Effector memory CD4-positive, alpha-beta T cell (primary cell): ENCODE data around the gene TIGD3.
A peak's percentile ranks its signal among the peaks of the same experiment; 100 is the strongest.
"Not testable (repeated sequence)": the region's sequence is repeated elsewhere in the genome, so short reads cannot be mapped to it uniquely, and the experiment has no call there.

Source experiments
- DNase-seq, 3 donors: peaks; one replicate each; pipeline ENCODE4 v3.0.0-alpha.2; 2020
- H3K27ac ChIP-seq: 2 replicates; pipeline ENCODE4 v1.7.0; 2013; ENCODE audit warnings: mild to moderate bottlenecking, low read length, moderate library complexity; ENCODE audit not compliant: insufficient read depth, poor library complexity, severe bottlenecking
- H3K27me3 ChIP-seq: replicated peaks from 2 replicates; pipeline ENCODE4 v1.7.0; 2013; ENCODE audit warnings: mild to moderate bottlenecking, low read length; ENCODE audit not compliant: insufficient read depth, control insufficient read depth, poor library complexity, severe bottlenecking
- H3K36me3 ChIP-seq: 2 replicates; pipeline ENCODE4 v1.7.0; 2013; ENCODE audit warnings: mild to moderate bottlenecking, low read length, moderate library complexity; ENCODE audit not compliant: control insufficient read depth, insufficient read depth
- H3K4me1 ChIP-seq: 2 replicates; pipeline ENCODE4 v1.7.0; 2013; ENCODE audit warnings: low read length, mild to moderate bottlenecking; ENCODE audit not compliant: control insufficient read depth, insufficient read depth, poor library complexity, severe bottlenecking
- H3K4me3 ChIP-seq: 2 replicates; pipeline ENCODE4 v1.7.0; 2013; ENCODE audit warnings: low read length, low read depth, mild to moderate bottlenecking; ENCODE audit not compliant: insufficient read depth, poor library complexity, severe bottlenecking
- H3K9me3 ChIP-seq: 2 replicates; pipeline ENCODE4 v1.7.0; 2013; ENCODE audit warnings: mild to moderate bottlenecking, low read length, moderate library complexity; ENCODE audit not compliant: control insufficient read depth

TIGD3 gene

GRCh38 chr11:65327021-65327420 is 27.5 kb upstream of the TIGD3 start:
- Histone ChIP-seq H3K36me3 (no peaks in the 10 kb centered on the region), H3K27ac (no peak overlapping the region), H3K4me1 (no peaks in the 10 kb centered on the region), H3K4me3 (no peak overlapping the region), H3K27me3 (no peaks in the 10 kb centered on the region), H3K9me3 (no peaks in the 10 kb centered on the region)
- DNase-seq, result no peak

- peaks cover 2% of the 10 kb centered on the region for H3K4me1 ChIP-seq
- no peak overlapping the region for H3K4me3 ChIP-seq
- no peaks in the 10 kb centered on the region for H3K36me3 ChIP-seq
- no peaks in the 10 kb centered on the region for H3K9me3 ChIP-seq
- H3K27ac ChIP-seq, result no peak overlapping the region
- no peak for DNase-seq
- H3K27me3 ChIP-seq, result no peaks in the 10 kb centered on the region
Measured at GRCh38 chr11:65329478-65329877, 25.1 kb upstream of the TIGD3 start.

GRCh38 chr11:65329944-65330403 is 24.6 kb upstream of the TIGD3 start:
- Histone ChIP-seq H3K4me3 (no peak overlapping the region), H3K36me3 (no peaks in the 10 kb centered on the region), H3K27me3 (no peaks in the 10 kb centered on the region), H3K4me1 (peaks cover 7% of the 10 kb centered on the region), H3K9me3 (no peaks in the 10 kb centered on the region), H3K27ac (no peak overlapping the region)
- peak; percentile 46 to 78 (median 62) for DNase-seq

DNA sequence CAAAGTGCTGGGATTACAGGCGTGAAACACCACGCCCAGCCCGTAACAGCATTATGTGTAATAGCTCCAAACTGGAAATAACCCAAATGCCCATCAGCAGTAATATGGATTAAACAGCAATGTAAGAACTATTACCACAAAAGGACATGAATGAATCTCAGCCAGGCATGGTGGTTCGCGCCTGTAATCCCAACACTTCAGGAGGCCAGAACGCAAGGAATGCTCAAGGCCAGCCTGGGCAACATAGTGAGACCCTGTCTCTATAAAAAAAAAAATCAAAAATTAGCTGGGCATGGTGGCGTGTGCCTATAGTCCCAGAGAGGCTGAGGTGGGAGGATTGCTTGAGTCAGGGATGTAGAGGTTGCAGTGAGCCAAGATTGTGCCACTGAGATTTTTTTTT is 24.0 kb upstream of the TIGD3 start:
- no peak overlapping the region for H3K4me3 ChIP-seq
- no peaks in the 10 kb centered on the region for H3K36me3 ChIP-seq
- DNase-seq, result no peak
- no peaks in the 10 kb centered on the region for H3K9me3 ChIP-seq
- H3K4me1 ChIP-seq, result peaks cover 13% of the 10 kb centered on the region
- H3K27ac ChIP-seq, result no peak overlapping the region
- no peaks in the 10 kb centered on the region for H3K27me3 ChIP-seq

DNA sequence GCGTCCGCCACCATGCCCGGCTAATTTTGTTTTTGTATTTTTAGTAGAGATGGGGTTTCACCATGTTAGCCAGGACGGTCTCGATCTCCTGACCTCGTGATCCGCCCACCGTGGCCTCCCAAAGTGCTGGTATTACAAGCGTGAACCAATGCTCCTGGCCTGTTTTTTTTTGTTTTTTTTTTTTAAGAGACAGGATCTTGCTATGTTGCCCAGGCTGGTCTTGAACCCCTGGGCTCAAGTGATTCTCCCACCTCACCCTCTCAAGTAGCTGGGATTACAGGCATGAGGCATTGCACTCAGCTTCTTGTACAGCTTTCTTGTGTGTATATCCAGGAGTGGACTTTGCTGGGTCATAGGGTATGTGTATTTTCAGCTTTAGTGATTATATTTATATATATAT is 22.0 kb upstream of the TIGD3 start:
- peaks cover 14% of the 10 kb centered on the region for H3K4me1 ChIP-seq
- H3K9me3 ChIP-seq, DNase-seq, H3K27ac ChIP-seq, H3K4me3 ChIP-seq, H3K36me3 ChIP-seq, H3K27me3 ChIP-seq: not testable (repeated sequence)

DNA sequence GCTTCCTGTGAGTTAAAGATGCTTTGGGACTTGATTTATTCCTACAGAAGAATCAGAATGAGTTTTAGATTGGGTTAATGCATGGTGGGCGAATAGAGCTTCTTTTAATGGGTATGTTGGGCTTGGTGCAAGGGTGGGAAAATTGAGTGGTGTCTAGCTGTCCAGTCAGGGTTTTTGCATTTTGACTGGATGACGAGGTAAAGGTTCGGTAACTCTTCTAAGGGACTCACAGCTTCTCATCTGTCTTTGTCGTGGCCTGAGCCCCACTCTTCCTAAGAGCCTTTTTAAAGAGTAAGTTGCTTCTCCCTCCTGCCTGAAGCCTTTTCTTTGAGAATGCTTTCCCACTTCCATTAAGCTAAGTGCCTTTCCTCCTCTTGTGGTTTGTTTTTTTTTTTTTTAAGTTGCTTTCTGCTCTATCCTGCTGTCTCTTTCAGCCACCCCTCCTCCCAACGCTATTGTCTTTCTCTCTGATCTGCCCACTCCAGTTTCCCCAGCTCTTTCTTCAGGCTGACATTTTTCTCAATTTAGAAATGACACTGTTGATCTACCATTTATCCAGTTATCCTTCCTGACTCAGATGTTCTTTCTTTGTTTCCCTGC is 19.8 kb upstream of the TIGD3 start:
- no peak for DNase-seq
- H3K27ac ChIP-seq, result peak overlapping the region; percentile 86

GRCh38 chr11:65338676-65339075 is 15.9 kb upstream of the TIGD3 start:
- Histone ChIP-seq H3K27ac (no peak overlapping the region), H3K36me3 (peaks cover 39% of the 10 kb centered on the region), H3K4me1 (peaks cover 14% of the 10 kb centered on the region), H3K27me3 (no peaks in the 10 kb centered on the region), H3K4me3 (no peak overlapping the region), H3K9me3 (no peaks in the 10 kb centered on the region)
- DNase-seq, result no peak

More for the DNA sequence above, 19.8 kb upstream of the TIGD3 start:
- Histone ChIP-seq H3K36me3 (peaks cover 3% of the 10 kb centered on the region), H3K4me1 (peaks cover 14% of the 10 kb centered on the region), H3K9me3 (no peaks in the 10 kb centered on the region), H3K4me3 (peak overlapping the region; percentile 98), H3K27me3 (no peaks in the 10 kb centered on the region)

- Histone ChIP-seq H3K4me1 (peaks cover 4% of the 10 kb centered on the region), H3K27ac (no peak overlapping the region), H3K36me3 (peaks cover 54% of the 10 kb centered on the region), H3K4me3 (no peak overlapping the region), H3K27me3 (no peaks in the 10 kb centered on the region), H3K9me3 (no peaks in the 10 kb centered on the region)
- DNase-seq, result no peak
Measured at GRCh38 chr11:65340226-65340625, 14.3 kb upstream of the TIGD3 start.

DNA sequence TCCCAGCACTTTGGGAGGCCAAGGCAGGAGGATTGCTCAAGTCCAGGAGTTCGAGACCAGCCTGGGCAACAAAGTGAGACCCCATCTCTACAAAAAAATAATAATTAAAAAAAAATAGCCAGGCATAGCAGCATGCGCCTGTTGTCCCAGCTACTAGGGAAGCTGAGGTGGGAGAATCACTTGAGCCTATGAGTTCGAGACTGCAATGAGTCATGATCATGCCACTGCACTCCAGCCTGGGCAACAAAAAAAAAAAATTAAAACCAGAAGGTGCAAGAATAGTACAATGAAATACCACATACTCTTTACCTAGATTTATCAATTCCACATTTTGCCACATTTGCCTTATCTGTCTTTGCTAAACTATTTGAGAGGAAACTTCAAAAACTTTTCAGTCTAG is 12.7 kb upstream of the TIGD3 start:
- peaks cover 70% of the 10 kb centered on the region for H3K36me3 ChIP-seq

DNA sequence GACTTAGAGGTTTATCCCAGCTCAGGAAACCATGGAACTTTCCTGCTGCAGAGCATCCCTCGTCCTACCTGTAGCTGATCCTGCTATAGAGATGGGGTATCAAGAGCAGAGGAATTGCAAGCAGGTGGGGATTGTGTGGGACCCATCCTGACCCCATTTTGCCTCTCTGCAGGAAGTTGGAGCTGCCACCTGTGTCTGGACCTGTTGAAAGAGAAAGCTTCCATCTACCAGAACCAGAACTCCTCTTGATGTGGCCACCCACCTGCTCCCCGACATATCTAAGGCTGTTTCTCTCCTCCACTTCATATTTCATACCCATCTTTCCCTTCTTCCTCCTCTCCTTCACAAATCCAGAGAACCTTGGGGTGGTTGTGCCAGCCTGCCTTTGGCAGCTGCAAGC is 3.0 kb upstream of the TIGD3 start:
- no peak overlapping the region for H3K27ac ChIP-seq
- H3K4me1 ChIP-seq, result peaks cover 10% of the 10 kb centered on the region
- peaks cover 37% of the 10 kb centered on the region for H3K36me3 ChIP-seq
- no peak for DNase-seq
- no peak overlapping the region for H3K4me3 ChIP-seq
- no peaks in the 10 kb centered on the region for H3K27me3 ChIP-seq
- H3K9me3 ChIP-seq, result no peaks in the 10 kb centered on the region

More for the DNA sequence above, 12.7 kb upstream of the TIGD3 start:
- Histone ChIP-seq H3K4me1 (no peaks in the 10 kb centered on the region), H3K27ac (no peak overlapping the region), H3K9me3 (no peaks in the 10 kb centered on the region), H3K4me3 (no peak overlapping the region), H3K27me3 (no peaks in the 10 kb centered on the region)
- no peak for DNase-seq
